Measurements from ENCODE around the gene BEST3.

GRCh38 chr12:69645031-69645430, 54.1 kb downstream of the BEST3 start:
- TF ChIP-seq, protein P1, sequence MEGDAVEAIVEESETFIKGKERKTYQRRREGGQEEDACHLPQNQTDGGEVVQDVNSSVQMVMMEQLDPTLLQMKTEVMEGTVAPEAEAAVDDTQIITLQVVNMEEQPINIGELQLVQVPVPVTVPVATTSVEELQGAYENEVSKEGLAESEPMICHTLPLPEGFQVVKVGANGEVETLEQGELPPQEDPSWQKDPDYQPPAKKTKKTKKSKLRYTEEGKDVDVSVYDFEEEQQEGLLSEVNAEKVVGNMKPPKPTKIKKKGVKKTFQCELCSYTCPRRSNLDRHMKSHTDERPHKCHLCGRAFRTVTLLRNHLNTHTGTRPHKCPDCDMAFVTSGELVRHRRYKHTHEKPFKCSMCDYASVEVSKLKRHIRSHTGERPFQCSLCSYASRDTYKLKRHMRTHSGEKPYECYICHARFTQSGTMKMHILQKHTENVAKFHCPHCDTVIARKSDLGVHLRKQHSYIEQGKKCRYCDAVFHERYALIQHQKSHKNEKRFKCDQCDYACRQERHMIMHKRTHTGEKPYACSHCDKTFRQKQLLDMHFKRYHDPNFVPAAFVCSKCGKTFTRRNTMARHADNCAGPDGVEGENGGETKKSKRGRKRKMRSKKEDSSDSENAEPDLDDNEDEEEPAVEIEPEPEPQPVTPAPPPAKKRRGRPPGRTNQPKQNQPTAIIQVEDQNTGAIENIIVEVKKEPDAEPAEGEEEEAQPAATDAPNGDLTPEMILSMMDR (IDR thresholded peaks at IDR 0.05; ENCODE audit: low read length), result no peak
- no peak for TF ChIP-seq EZH2 (optimal IDR thresholded peaks at IDR 0.05; ENCODE audit: low read depth, low read length)

Data from MM.1S (cell line).